Measurements from ENCODE around the gene ZNF599.
A peak's percentile ranks its signal among the peaks of the same experiment; 100 is the strongest.
"Not testable (repeated sequence)": the region's sequence is repeated elsewhere in the genome, so short reads cannot be mapped to it uniquely, and the experiment has no call there.

The ZNF599 gene

GRCh38 chr19:34772697-34773554 lies at the start of gene ZNF599:
Gene ZNF599, minus strand, starts transcription at chr19:34773215. Its CDS starts 374 bp downstream, at chr19:34772841.
- DNase-seq, result peak; percentile 86

GRCh38 chr19:34818270-34818669 lies 45.3 kb upstream of the ZNF599 start:
- DNase-seq, result no peak

- DNase-seq, result no peak
Measured at GRCh38 chr19:34816708-34817107, 43.7 kb upstream of the ZNF599 start.

- no peak for DNase-seq
Measured at GRCh38 chr19:34808566-34808965, 35.6 kb upstream of the ZNF599 start.

GRCh38 chr19:34806976-34807860 lies 34.2 kb upstream of the ZNF599 start:
- no peak for DNase-seq

GRCh38 chr19:34804115-34804514 lies 31.1 kb upstream of the ZNF599 start:
- no peak for DNase-seq

GRCh38 chr19:34796953-34797352 lies 23.9 kb upstream of the ZNF599 start:
- not testable (repeated sequence) for DNase-seq

- DNase-seq, result no peak
Measured at GRCh38 chr19:34794066-34794960, 21.3 kb upstream of the ZNF599 start.

- DNase-seq, result no peak
Measured at GRCh38 chr19:34793565-34793964, 20.6 kb upstream of the ZNF599 start.

GRCh38 chr19:34788074-34788473 lies 15.1 kb upstream of the ZNF599 start:
- DNase-seq, result no peak

GRCh38 chr19:34787059-34787824 lies 14.2 kb upstream of the ZNF599 start:
- DNase-seq, result no peak

GRCh38 chr19:34786236-34786635 lies 13.2 kb upstream of the ZNF599 start:
- DNase-seq, result no peak

GRCh38 chr19:34779652-34780051 lies 6.6 kb upstream of the ZNF599 start:
- DNase-seq, result no peak

GRCh38 chr19:34778342-34778741 lies 5.3 kb upstream of the ZNF599 start:
- no peak for DNase-seq

- no peak for DNase-seq
Measured at GRCh38 chr19:34774857-34775256, 1.8 kb upstream of the ZNF599 start.

GRCh38 chr19:34773555-34773864 lies 495 bp upstream of the ZNF599 start:
- DNase-seq, result no peak

- DNase-seq, result no peak
Measured at GRCh38 chr19:34767951-34768350, 5.1 kb downstream of the ZNF599 start.

- DNase-seq, result no peak
Measured at GRCh38 chr19:34766386-34766785, 6.6 kb downstream of the ZNF599 start.

- no peak for DNase-seq
Measured at GRCh38 chr19:34759218-34759917, 13.6 kb downstream of the ZNF599 start.

- no peak for DNase-seq
Measured at GRCh38 chr19:34757441-34757840, 15.6 kb downstream of the ZNF599 start.

- DNase-seq, result no peak
Measured at GRCh38 chr19:34744896-34745690, 27.9 kb downstream of the ZNF599 start.

Measured in NCI-H1048 (cell line).